Activated T-helper 1 cell treated with Interleukin-2 at 50 U/mL for 16 hours (primary cell): Measurements from ENCODE around the gene CCSAP.
"Not testable (repeated sequence)": the region's sequence is repeated elsewhere in the genome, so short reads cannot be mapped to it uniquely, and the experiment has no call there.

Experiments used
- DNase-seq: peaks from one replicate; pipeline ENCODE4 v3.0.0-alpha.2; 2020; ENCODE audit warnings: low read depth

CCSAP gene

DNA sequence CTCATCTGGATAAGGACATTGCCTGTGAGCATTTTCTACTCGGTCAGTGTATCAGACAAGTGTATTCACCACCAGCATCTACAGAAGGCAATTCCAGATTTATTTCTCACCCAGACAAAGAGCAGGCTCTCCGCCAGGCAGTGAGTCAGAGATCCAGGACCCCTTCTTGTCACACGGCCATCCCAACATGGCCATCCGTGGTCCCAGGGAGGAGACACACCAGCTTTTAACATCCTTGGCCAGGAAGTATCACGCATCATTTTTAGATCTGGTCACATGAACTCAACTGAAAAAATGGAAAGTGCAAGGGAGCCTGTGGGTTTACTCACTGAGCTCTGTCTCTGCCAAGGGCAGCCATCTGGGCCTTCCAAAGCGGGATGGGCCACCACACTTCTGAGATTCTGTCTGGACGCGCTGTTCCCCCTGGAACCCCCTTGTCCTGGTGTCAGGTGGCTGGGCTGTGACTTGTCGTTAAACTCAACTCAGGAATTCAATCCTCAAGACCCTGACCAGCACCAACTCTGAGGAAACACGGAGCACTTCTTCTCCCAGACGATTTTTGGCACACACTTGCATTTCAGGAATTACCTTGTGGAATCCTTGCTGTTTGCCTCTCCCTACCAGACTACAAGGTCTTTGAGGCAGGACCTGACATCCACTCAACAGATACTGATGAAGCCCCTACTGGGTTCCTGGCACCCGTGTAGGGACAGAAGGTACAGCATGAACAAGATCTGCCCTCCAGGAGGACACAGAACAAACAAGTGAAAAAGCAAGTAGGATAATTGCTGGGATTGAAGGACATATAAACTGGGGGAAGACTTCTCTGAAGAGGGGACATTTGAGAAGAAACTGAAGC lies 21.6 kb upstream of the CCSAP start:
- DNase-seq = no peak

DNA sequence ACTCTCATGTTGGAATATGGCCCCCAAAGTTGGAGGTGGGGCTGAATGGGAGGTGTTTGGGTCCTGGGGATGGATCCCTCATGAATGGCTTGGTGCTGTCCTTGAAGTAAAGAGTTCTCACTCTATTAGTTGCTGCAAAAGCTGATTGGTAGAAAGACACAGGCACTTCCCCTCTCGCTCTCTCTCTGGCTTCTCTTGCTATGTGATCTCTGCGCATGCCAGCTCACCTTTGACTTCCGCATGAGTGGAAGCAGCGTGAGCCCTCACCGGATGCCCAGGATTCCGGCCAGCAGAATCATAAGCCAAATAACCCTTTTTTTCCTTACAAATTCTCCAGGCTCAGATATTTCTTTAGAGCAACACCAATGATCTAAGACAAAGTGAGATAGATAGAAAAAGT lies 20.9 kb upstream of the CCSAP start:
- DNase-seq = no peak

DNA sequence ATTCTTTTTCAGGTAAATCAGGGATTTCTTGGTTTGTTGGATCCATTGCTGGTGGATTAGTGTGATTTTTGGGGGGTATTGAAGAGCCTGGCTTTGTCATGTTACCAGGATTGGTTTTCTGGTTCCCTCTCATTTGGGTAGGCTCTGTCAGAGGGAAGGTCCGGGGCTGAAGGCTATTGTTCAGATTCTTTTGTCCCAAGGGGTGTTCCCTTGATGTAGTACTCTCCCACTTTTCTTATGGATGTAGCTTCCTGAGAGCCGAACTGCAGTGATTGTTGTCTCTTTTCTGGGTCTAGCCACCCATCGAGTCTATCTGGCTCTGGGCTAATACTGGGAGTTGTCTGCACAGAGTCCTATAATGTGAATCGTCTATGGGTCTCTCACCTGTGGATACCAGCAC lies 17.6 kb upstream of the CCSAP start:
- no peak for DNase-seq

DNA sequence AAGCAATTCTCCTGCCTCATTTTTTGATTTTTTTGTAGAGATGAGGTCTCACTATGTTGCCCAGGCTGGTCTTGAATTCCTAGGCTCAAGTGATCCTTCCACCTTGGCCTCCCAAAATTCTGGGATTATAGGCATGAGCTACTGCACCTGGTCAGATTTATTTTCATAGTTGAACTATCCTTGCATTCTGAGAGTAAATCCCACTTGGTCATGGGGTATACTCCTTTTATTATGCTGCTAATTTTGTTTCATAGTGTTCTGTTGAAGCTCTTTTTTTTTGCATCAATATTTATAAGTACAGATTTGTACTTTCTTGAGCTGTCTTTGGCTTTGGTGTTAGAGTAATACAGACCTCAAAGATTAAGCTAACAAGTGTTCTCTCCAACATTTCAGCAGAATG lies 12.8 kb upstream of the CCSAP start:
- no peak for DNase-seq

DNA sequence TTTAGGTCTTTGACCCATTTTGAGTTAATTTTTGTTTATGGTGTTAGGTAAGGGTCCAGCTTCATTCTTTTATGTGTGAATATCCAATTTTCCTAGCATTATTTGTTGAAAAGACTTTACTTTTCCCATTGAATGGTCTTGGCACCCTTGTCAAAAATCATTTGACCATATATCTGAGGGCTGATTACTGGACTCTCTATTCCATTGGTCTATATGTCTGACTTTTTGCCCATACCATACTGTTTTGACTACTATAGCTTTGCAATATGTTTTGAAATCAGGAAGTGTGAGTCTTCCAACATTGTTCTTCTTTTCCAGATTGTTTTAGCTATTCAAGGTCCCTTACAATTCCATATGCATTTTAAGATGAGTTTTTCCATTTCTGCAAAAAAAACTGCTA lies 11.4 kb upstream of the CCSAP start:
- DNase-seq = no peak

DNA sequence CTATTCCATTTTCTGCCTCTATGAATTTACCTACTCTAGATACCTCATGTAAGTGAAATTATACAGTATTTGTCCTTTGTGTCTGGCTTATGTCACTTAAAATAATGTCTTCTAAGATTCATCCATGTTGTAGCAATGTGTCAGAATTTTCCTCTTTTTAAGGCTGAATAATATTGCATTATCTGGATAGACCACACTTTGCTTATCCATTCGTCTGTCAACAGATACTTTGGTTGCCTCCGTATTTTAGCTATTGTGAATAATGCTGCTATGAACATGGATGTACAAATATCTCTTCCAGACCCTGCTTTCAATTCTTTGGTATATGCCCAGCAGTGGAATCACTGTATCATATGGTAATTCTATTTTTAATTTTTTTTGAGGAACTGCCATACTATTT lies 10.1 kb upstream of the CCSAP start:
- no peak for DNase-seq

DNA sequence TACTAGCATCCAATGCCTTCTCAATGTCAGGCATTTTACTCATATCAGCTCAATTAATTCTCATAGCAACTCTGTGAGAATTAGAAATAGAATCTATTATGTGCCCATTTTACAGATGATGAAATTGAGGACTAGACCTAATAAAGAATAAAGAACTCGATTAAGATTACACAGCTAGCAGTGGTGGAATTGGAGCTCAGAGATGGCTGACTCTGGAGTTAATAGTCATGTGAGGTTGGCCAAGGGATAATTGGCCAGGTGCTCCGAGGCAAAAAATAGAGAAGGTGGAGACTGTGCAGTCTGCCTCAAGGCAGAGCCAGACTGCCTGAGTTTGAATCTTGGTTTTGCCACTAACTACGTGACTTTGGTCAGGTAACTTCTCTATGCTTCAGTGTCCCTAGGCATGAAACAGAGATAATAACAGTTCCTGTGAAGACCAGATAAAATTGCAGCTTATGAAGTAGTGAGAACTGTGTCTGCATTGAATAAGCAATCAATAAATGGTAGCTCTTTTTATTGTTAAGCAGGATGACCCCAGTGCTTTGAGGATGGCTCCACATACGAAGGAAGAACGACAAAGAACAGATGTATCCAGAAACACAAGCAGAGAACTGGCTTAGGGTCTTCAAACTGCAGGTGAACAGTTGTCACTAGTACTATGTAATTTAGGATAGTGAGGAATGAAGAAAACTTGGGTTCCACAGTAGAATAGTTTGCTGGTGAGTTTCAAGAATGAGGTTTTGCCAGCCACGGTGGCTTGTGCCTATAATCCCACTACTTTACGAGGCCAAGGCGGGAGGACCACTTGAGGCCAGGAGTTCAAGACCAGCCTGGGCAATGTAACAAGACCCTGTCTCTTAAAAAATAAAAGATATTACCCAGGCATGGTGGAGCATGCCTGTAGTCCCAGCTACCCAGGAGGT lies 6.9 kb upstream of the CCSAP start:
- DNase-seq = no peak

DNA sequence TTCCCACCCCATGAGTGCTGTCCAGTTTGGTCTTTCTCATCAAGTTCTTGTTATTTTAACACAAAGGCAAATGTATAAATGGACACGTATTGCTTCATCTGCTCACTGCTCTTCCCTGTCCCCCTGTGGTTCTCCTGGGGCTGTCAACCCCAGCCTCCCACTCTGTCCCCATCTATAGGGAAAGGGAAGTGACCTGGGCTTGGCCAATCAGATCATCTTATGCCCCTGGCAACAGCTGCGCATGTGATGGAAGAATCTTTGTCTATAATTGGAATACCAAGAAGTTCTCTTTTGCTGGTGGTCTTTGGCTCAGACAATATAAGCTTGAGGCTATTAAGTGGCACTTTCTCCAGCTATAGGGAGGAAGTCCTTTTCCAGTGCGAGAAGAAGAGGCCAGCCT lies 4.7 kb upstream of the CCSAP start:
- DNase-seq = no peak

DNA sequence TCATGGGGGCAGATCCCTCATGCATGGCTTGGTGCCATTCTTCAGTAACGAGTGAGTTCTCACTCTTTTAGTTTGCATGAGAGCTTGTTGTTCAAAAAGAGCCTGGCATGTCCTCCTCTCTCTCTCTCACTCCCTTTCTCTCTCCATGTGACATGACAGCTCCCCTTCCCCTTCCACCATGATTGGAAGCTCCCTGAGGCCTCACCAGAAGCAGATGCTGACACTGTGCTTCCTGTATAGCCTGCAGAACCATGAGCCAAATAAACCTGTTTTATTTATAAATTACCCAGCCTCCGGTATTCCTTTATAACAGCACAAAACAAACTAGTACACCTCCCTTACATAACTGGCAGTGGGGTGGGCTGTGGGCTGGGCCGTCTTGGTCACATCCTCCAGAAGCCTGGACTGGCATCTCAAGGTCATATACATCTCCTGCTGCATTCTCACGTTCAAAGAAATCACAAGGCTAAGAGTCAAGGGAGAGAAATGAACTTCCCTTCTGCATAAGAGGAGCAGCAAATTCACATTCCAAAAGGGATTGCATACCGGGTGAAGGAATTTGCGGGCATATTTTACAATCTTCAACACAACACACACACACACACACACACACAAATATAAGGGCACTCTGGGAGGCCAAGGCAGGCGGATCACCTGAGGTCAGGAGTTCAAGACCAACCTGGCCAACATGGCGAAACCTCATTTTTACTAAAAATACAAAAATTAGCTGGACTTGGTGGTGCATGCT lies 2.3 kb upstream of the CCSAP start:
- no peak for DNase-seq

DNA sequence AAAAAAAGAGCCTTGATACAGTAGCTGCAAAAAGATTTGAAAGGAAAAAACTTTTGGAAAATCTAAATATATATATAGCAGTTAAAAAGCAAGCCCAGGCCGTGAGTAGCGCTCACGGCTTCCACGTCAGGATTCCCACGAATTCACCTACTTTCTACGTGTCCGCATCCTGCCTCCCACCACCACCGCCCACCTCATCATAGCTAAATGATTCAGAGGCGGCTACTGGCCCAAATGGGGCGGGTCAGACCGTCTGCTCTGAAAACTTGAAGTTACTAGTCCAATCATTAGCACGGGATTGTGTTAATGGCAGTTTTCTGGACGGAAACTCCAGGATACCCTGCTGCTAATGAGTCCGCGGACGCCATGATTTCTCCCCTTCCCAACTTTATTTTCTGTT lies 1.3 kb upstream of the CCSAP start:
- no peak for DNase-seq

DNA sequence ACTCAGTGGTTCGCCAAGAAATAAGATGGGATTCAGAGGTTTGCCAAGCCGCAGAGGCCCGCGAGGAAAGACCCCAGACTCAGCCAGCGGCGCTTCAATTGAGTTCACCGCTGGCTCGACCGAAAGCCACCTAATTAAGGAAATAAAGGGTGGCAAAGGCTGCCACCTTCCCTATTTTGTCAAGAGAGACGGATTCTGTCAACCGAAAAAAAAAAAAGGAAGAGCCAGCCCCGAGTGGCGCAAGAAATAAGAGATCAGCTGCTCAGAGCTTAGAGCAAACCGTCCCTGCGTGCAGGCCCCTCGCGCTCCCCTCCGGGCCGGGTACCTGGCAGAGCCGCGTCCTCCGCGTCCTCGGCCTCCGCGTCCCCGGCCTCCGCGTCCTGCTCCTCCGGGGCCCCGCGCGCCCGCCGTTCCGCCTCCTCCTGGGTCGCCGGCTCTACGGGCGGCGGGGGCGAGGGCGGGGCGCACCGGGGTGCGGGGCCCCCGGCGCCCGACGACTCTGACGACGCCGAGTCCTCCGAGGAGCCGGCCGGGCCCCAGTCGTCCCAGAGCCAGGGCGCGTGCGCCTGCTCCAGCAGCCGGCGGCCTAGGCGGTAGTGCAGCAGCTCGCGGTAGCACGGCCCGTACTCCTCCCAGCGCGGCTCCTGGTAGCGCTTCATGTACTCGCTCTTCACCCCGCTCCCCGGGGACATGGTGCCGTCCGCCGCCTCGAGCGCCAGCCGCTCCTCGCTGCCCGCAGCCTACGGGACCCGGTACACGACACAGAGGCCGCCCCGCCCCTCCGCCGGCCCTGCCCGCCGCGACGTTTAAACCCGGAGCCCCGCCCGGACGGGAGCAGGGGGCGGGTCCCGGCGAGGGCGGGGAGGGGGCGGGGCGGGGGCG lies 832 bp downstream of the CCSAP start:
- DNase-seq = no peak

DNA sequence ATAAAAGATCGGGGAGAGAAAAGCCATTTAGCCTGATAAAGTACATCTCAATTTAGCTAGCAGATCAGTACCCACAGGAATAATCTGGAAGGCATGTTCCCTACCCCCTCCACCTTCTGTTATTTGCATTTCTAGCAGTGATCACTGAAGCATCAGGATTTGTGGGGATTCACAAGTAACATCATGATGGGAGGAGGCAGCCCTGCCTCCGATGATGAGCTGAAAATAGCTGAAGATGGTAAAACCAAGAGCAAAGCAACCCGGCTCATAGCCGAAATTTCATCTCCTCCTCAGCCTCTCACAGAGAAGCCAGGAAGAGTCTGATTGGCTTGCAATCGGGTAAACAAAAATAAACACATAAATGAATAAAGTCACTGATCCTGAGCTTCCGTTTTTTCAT lies 2.4 kb downstream of the CCSAP start:
- DNase-seq = no peak

DNA sequence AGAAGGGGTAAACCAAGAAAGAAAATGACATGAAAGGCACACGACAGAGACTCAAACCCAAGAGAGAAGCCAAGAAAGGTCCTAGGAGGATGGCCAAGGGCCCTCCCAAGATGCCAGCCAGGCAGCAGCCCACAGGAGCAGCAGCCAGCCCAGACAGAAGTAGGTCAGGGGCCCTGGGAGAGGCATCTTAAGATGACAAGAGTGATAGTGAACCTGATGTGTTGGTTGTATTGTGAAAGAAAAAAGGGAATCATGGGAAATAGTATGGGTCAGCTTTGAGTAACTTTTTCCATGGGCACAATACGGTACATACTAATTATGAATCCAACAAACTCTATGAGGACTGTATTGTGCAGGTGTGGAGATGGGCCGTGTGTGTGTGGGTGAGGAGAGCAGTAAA lies 3.3 kb downstream of the CCSAP start:
- no peak for DNase-seq

DNA sequence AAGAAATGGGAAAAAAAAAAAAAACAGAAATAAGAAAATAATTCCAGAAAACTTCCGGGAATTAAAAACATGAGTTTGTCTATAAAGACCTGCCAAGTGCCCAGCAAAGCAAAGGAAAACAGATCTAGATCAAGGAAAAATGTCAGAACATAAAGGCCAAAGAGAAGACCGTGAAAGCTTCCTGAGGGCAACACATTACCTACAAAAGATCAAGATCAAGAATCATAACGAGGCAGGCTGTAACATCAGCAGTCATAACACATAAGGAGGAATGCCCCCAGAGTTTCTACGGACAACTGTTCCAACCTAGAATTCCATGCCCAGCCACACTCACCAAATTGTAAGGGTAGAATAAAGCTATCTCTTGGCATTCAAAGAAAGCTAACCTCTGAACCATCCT lies 3.8 kb downstream of the CCSAP start:
- no peak for DNase-seq

DNA sequence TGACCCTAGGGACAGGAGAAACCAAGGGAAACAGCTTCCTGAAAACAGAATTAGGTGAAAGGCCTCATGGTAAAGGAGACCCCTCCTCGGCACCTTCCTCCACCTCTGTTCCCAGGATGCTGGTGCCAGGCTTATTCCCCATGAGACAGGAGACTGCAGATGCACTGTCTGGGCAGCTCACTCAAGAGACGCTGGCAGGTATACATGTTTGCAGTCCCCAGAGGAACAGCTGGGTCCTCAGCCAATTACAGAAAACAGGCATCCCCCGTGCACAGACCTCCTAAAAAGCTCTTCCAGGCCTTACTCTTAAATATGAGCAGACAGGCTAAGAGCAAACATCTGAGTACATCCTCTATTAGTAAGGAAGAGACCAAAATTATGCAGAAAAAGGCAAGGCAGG lies 6.5 kb downstream of the CCSAP start:
- no peak for DNase-seq

DNA sequence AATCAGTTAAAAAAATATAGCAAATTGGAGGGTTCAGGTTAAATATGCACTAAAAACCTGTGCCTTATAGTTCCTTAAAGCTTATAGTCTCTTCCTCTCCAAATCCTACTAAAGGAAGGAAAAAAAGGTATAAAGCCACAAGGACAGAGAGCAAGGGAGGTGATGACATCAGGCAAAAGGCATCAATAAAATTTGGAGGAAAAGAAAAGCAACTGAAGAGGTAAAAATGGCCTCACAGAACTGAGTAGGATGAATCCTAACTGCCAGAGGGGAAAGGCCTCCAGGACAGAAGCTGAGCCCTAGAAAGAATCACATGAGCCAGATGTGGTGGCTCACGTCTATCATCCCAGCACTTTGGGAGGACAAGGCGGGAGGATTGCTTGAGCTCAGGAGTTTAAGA lies 8.1 kb downstream of the CCSAP start:
- no peak for DNase-seq

DNA sequence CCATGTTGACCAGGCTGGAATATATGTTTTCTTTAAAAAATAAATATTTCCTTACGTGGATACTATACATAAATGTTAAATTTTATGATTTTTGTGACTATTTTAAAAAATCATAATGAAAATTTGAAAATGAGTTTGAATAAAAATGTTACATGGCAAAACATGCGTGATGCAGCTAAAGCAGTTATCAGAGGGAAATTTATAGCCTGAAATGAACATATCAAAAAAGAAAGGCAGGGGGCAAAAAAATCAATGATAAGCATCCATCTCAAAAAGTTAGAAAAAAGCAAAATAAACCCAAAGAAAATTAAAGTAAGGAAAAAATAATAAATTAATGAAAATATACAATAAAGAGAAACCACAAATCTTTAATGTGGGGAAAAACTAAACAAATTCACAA lies 8.6 kb downstream of the CCSAP start:
- no peak for DNase-seq

DNA sequence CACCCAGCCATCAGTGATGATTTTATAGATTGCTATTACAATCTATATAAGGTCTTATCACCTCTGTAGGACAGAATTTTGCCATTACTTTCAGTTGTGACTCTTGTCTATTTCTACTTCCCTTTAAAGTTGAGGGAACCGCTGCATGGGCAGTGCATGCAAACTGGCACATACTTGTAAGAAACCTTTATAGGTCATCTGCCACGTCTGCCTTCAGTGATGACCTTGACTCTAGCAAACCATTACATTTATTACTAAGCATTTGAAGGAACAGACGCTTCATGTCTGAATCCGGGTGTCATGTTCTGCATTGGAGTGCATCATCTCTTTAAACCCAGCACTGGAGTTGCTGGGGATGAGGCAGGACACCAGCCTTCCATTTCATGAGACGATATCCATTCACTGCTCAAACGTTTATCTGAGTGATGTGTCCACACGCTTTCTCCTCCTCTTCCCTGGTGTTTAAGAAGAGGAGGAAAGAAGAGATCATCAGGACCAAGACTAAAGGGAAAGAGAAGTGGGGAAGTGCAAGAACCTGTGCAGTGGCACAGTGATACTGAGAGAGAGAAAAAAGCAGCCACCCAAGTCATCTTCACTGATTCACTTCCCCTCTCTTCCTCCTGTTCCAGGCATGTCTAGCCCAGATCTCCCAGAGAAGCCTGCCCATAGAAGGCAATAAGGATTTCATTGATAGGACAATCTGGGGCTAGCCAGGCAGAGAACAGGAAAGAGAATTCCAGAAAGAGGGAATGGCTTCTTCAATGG lies 14.1 kb downstream of the CCSAP start:
- no peak for DNase-seq

DNA sequence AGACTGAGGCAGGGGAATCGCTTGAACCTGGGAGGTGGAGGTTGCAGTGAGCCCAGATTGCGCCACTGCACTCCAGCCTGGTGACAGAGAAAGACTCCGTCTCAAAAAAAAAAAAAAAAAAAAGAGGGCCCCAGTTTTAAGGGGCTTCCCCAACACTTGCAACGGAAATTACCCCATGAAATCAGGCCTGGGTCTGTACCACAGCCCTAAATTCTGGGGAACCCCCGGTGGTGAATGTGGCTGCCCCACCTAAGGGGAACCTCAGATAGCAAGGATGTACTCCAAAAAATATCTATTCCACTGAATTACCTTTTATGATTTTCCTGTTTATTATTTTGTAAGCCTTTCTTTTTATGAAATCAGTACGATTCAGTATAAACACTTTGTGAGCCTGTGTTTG lies 15.1 kb downstream of the CCSAP start:
- not testable (repeated sequence) for DNase-seq

DNA sequence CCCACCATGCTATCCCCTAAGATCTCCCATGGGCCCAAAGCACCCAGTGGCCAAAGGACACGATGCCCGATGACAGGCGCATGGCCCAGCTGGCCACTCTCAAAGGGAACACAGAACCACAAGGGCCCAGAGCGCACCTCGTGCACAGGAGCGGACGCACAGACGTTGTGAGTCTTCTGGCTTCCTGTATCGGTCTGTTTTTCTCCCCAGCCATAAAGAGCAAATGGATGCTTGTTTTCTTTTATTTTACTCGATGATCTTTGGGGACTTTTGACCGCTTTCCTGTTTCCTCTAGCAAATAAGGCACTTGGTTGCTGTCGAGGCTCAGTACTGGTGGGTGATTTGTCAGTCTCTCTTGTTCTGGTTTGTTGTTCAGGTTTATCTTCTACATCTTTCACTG lies 16.2 kb downstream of the CCSAP start:
- DNase-seq = no peak
